Subcutaneous abdominal adipose tissue (tissue), 5 donors: Measurements from ENCODE around the gene COL5A3.

ENCODE experiments used
- H3K27ac ChIP-seq: one replicate; pipeline ENCODE4 v1.7.0; 2013; ENCODE audit warnings: low read depth, mild to moderate bottlenecking, inconsistent platforms, low read length, moderate library complexity
- H3K27me3 ChIP-seq, 5 donors: one replicate each; pipeline ENCODE4 v1.7.0; 2013; ENCODE audit warnings: low read length in 5 of 5, inconsistent platforms in 1 of 5; ENCODE audit not compliant: control insufficient read depth in 5 of 5, insufficient read depth in 4 of 5
- H3K36me3 ChIP-seq, 5 donors: one replicate each; pipeline ENCODE4 v1.7.0; 2013; ENCODE audit warnings: low read length in 5 of 5; ENCODE audit not compliant: control insufficient read depth in 5 of 5, insufficient read depth in 5 of 5
- H3K4me1 ChIP-seq, 5 donors: one replicate each; pipeline ENCODE4 v1.7.0; 2013; ENCODE audit warnings: low read length in 5 of 5, mild to moderate bottlenecking in 3 of 5, moderate library complexity in 1 of 5; ENCODE audit not compliant: control insufficient read depth in 5 of 5, insufficient read depth in 5 of 5
- H3K4me3 ChIP-seq, 5 donors: one replicate each; pipeline ENCODE4 v1.7.0; 2013; ENCODE audit warnings: low read length in 5 of 5, low read depth in 1 of 5
- H3K9ac ChIP-seq, 5 donors: one replicate each; pipeline ENCODE4 v1.7.0; 2013; ENCODE audit warnings: low read length in 5 of 5, mild to moderate bottlenecking in 4 of 5, moderate library complexity in 3 of 5
- H3K9me3 ChIP-seq, 5 donors: one replicate each; pipeline ENCODE4 v1.7.0; 2013; ENCODE audit warnings: low read length in 5 of 5; ENCODE audit not compliant: control insufficient read depth in 5 of 5
- donor health status: healthy.
- donor health status: healthy.
- donor health status: healthy.
- donor health status: healthy.
- donor health status: healthy.

The COL5A3 gene

DNA sequence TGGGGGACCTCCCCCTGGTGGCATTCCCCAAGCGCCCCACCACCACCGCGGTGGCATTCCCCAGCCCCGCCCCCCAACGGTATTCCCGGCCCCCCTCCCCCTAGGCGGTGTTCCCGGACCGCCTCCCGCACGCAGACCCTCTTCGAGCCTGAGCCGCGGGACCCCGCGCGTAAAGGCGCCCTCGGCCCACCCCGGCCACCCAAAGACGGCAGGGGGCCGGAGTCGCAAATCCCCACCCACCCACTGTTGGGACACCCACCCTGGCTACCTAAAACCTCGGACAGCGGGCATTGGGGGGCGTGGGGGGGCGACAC lies 96.3 kb downstream of the COL5A3 start:
- Histone ChIP-seq H3K27me3 (no peaks in the 10 kb centered on the region), H3K4me1 (peaks cover 0 to 34% (median 24%) of the 10 kb centered on the region in 5 donors), H3K4me3 (peak overlapping the region; percentile 64 to 78 (median 73)), H3K27ac (no peak overlapping the region), H3K9ac (peak overlapping the region in 4 of 5 donors; percentile 76 to 88 (median 84)), H3K36me3 (no peaks in the 10 kb centered on the region), H3K9me3 (no peaks in the 10 kb centered on the region)

DNA sequence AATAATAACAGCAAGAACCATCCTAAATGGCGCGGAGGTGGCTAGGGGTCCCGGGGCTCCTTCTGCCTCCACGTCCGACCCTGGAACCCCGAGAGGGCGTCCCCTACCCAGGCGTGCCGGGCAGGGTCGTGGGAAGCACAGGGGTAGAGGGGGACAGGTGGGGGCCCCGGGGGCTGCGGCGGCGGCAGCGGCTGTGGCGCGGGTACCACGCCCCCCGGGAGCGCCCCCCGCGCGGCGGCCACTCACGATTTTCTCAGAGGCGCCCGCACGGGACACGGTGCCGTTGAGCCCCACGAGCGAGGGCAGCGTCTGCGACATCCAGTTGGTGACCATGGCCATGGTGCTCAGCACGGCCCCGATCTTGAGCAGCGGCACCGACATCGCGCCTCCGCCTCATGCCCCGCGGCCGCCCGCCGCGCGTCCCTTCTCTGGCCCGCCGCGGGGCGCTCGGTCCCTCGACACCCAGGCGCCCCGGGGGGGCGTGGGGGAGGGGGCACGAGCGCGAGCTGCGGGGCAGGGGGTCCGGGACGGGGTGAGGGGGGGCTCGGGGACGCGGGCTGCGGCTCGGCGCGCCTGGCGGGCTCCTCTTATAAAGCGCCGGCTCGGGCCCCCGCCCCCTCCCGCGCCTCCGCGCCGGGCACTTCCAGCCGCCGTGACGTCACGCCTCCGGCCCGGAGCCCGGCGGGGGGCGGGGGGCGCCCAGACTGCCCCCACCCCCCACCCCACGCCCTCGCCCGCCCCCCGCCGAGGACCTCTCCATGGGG lies 96.9 kb downstream of the COL5A3 start:
- H3K4me1 ChIP-seq: peaks cover 0 to 34% (median 24%) of the 10 kb centered on the region in 5 donors
- H3K27me3 ChIP-seq: no peaks in the 10 kb centered on the region
- H3K4me3 ChIP-seq: peak overlapping the region in 4 of 5 donors; percentile 32 to 61 (median 56)
- H3K9me3 ChIP-seq: no peaks in the 10 kb centered on the region
- H3K27ac ChIP-seq: no peak overlapping the region
- H3K36me3 ChIP-seq: no peaks in the 10 kb centered on the region
- H3K9ac ChIP-seq: peak overlapping the region in 3 of 5 donors; percentile 4 to 60 (median 21)

DNA sequence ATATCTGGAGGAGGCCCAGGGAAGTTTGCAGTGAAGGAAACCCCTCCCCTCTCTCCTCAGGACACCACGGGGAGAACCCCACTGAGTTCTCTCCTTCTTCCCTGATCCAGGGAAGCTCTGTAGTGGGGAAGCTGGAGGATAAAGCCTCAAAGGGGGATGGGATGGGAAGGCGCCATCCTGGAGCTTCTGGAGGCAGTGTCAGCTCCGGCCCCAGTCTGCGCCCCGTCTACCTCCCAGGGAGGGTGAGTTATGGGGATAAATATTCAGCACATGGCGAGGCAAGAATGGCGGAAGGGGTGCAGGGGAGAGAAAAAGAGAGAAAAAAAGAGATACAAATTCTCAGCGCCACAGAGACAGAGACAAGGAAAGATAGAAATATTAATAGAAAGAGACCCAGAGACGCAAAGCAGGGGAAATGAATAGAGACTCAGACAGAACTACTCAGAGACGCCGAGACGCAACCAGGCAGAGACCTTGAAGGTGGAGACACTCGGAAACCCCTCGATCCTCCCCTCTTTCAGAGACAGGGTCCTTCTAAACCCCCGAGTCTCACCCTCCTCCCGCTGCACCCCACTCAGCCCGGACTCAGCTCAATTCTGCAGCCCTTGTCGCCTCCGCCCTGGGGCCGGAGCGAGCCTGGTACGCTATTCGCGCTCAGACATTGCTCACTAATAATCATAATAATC lies 97.6 kb downstream of the COL5A3 start:
- H3K27ac ChIP-seq: no peak overlapping the region
- peaks cover 0 to 33% (median 24%) of the 10 kb centered on the region in 5 donors for H3K4me1 ChIP-seq
- no peaks in the 10 kb centered on the region for H3K36me3 ChIP-seq
- H3K27me3 ChIP-seq: no peaks in the 10 kb centered on the region
- H3K9ac ChIP-seq: peak overlapping the region in 2 of 5 donors; percentile 4 to 21
- peak overlapping the region in 4 of 5 donors; percentile 32 to 61 (median 56) for H3K4me3 ChIP-seq
- H3K9me3 ChIP-seq: no peaks in the 10 kb centered on the region

DNA sequence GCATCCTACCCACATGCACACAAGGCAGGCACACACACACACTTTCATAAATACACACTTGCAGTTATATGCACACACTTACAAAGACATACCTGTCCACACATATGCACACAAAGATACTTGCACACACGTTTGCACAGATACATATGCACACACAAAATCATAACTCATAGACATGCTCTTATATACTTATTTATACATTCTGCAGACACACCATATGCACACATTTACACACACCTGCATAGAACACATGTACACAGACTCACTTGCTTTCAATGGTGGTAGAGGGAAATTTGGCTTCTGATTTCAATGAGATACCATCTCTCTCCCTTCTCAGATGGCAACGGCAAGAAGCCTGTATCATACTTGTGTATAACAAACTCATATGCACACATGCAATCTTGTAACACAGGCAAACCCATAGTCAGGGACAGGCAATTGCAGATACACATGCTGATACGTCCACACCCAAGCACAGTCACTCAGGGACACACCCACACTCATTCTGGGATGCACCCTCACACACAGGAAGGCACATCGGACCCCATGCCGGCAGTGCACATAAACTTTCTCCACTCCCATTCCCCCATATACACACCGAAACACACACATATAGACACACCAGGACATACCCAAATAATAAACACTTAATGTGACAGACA lies 98.6 kb downstream of the COL5A3 start:
- no peak overlapping the region for H3K4me3 ChIP-seq
- H3K9ac ChIP-seq: no peak overlapping the region
- H3K9me3 ChIP-seq: no peaks in the 10 kb centered on the region
- H3K36me3 ChIP-seq: no peaks in the 10 kb centered on the region
- H3K4me1 ChIP-seq: peaks cover 0 to 26% (median 18%) of the 10 kb centered on the region in 5 donors
- H3K27ac ChIP-seq: no peak overlapping the region
- no peaks in the 10 kb centered on the region for H3K27me3 ChIP-seq

DNA sequence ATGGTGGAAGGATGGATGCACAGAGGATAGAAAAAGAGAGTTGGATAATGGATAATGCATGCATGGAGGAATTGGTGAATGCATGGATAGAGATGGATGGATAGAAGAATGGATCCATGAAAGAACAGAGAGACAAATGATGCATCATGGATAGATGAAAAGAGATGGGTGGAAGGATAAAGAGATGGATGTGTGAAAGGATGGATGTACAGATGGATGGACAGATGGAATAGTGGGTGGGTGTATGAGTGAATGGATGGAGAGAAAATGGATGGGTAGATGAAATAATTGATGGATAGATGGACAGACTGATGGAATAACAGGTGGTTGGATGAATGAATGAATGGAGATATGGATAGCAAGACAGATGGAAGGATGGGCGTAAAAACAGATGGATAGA lies 99.7 kb downstream of the COL5A3 start:
- Histone ChIP-seq H3K9me3 (no peaks in the 10 kb centered on the region), H3K36me3 (no peaks in the 10 kb centered on the region), H3K9ac (no peak overlapping the region), H3K4me3 (no peak overlapping the region), H3K27me3 (no peaks in the 10 kb centered on the region), H3K27ac (no peak overlapping the region), H3K4me1 (peaks cover 0 to 30% (median 18%) of the 10 kb centered on the region in 5 donors)
